Esophagus mucosa (tissue), 1 donor: ENCODE measurements around the gene MAPK1. TPM values are rescaled to one million over a fixed set of nuclear protein-coding genes. Genes with fewer than 3 reads are reported as not detected.
"Not testable (repeated sequence)": the region's sequence is repeated elsewhere in the genome, so short reads cannot be mapped to it uniquely, and the experiment has no call there.

ENCODE experiments used
- ATAC-seq: fragments of 200-7000 bp; cut with Tn5 transposase; one replicate; pipeline ENCODE4 v1.9.1; 2020
- total RNA-seq: library from RNA; stranded (reverse); gene quantifications from one replicate; pipeline ENCODE4 v1.2.4, GENCODE V29; 2023
- donor health status: DM: yes; HTN: yes; CAD: no.

MAPK1 gene
- total RNA-seq, 1 donor from 2014 or later: 112 TPM

DNA sequence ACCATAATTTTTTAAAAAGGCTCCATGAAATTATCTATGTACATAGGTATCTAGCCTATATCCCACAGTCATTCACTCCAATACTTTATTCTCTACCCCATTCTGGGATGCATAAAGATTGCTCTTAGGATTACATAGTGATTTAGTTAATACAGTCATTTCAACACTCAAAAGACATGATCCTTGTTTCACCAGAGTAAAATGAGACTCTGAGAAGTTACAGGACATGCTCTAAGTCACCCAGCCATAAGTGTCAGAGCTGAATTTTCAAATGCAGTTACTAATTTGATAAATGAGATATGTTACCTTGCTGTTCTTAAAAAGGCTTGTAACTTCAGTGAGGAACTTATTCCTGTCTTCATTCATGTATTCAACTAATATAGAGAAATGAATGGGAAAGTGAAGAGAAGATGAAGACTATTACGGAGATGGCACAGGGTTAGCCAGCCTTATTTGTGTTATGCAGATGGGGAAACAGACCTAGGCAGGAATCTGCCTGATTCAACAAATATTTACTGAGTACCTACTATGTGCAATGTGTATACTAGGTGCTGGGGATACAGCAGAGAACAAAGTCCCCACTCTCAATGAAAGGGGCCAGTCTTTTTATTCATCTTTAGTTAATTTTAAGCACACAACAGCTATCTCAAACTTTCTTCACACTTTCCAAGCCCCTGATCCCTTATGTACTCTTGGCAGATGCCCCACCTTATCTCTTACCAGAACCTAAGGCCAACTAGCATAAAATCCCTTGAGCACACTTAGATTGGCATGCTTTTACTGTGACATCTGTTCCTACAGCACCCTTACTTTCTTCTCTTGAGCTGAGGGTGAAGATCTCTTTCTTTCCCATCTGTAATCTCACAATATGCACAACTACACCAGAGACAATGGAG, 21.6 kb downstream of the MAPK1 start:
- no peak for ATAC-seq

DNA sequence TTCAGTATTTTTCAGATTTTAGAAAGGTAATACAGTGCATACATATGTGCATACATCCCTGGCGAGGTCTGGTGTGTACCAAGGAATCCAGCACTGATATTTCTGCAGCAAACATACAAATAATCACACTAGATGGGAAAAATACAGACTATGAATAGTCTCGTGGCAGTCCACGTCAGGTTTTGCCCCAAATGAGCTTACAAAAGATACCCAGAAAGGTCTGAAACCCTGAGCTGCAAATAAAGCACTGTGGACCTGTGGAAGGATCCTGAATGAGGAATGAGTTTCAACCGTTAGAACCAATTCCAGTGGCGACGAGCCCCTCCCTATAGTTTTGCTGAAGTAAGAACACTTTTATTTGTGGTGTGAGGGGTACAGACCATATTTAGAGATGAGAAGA, 24.5 kb downstream of the MAPK1 start:
- no peak for ATAC-seq

- ATAC-seq: no peak
Measured at GRCh38 chr22:21841422-21841821, 26.0 kb downstream of the MAPK1 start.

GRCh38 chr22:21840236-21840823, 27.1 kb downstream of the MAPK1 start:
- no peak for ATAC-seq

GRCh38 chr22:21839765-21840140, 27.7 kb downstream of the MAPK1 start:
- ATAC-seq: no peak

GRCh38 chr22:21839104-21839764, 28.2 kb downstream of the MAPK1 start:
- ATAC-seq: not testable (repeated sequence)

- ATAC-seq: peak; percentile 62
Measured at GRCh38 chr22:21837248-21837979, 30.0 kb downstream of the MAPK1 start.

GRCh38 chr22:21836486-21836885, 31.0 kb downstream of the MAPK1 start:
- not testable (repeated sequence) for ATAC-seq

GRCh38 chr22:21835378-21835777, 32.1 kb downstream of the MAPK1 start:
- ATAC-seq: no peak

DNA sequence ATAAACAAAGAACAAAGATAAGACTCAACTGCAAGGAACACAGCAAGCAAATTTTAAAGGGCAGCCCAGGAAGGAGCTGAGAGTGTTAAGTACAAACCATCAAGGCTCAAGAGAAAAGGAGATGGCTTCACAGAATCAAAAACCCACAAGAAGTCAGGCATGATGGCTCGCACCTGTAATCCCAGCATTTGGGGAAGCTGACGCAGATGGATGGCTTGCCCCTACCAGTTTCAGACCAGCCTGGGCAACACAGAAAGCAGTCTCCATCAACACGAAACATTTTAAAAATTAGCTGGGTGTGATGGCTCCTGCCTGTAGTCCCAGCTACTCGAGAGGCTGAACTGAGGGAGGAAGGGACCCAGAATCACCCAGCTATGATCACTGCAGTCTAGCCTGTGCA, 32.6 kb downstream of the MAPK1 start:
- peak; percentile 25 for ATAC-seq

GRCh38 chr22:21832291-21833290, 34.9 kb downstream of the MAPK1 start:
- ATAC-seq: no peak

- ATAC-seq: no peak
Measured at GRCh38 chr22:21829523-21829922, 37.9 kb downstream of the MAPK1 start.

- no peak for ATAC-seq
Measured at GRCh38 chr22:21828268-21828638, 39.2 kb downstream of the MAPK1 start.

DNA sequence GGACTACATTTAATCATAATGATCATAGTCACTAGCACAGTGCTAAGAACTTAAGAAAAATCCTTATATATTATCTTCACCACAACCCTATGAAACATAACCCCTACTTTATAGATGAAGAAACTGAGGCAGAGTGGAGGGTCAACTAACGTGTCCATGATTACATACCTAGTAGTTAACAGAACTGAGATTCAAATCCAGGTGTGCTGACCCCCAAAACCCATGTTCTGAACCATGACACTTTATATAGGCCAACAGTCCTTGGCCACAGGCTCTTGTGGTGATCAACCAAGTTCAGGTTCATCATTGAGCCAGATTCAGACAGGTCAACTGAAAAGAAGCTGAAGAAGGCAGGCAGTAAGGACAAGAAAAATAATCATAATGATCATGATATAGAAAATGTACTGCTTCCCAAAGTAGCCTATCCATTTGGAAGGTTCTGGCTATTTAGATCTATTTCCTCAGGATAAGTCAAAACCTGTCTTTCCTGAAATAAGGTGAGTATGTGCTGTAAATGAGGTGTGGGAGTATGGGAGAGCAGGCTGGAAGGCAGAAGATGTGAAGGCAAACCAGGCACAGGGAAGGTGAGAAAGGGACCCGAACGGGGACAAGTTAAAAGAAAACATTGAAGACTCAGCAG, 39.7 kb downstream of the MAPK1 start:
- ATAC-seq: peak; percentile 31

DNA sequence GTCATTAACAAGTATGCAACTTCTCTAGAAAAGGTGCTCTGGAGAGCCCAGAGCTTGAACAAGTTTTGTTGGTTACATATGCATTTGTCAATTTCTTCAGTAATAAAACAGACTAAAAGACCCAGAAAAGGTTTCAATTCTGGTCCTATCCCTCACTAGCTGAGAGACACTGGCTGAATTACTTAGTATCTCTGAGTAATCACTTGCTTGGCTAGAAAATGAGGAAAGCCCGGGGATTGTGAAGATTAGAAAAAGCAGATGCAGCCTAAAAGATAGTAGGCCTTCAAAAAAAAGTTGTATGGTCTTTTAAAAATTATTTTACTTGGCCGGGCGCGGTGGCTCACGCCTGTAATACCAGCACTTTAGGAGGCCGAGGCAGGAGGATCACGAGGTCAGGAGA, 41.2 kb downstream of the MAPK1 start:
- no peak for ATAC-seq

GRCh38 chr22:21824962-21825361, 42.5 kb downstream of the MAPK1 start:
- not testable (repeated sequence) for ATAC-seq

DNA sequence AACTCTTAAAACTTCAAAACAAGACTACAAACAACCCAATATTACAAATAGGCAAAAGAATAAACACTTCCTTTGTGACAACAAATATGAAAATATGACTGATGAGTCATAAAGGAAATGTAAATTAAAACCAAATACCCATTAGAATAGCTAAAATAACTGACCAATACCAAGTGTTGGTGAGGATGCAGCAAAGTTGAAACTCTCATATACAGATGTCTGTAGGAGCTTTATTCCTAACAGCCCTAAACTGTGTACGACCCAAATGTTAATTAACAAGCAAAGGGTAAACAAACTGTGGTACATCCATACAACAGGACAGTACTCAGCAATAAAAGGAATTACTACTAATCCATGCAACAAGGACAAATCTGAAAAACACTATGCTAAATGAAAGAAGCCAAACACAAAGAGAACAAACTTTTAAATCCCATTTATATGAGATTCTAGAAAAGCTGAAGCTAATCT, 43.0 kb downstream of the MAPK1 start:
- ATAC-seq: no peak

- no peak for ATAC-seq
Measured at GRCh38 chr22:21823740-21824444, 43.6 kb downstream of the MAPK1 start.

GRCh38 chr22:21819183-21819770, 48.2 kb downstream of the MAPK1 start:
- ATAC-seq: no peak
